ENCODE data around the gene C6orf15.

C6orf15 gene

GRCh38 chr6:31096656-31097055, 15.7 kb downstream of the C6orf15 start:
- Mint-ChIP-seq H3K4me3 (no peak overlapping the region), H3K36me3 (ENCODE audit: low read depth) (no peaks in the 10 kb centered on the region), H3K4me1 (peaks cover 37% of the 10 kb centered on the region), H3K9me3 (no peaks in the 10 kb centered on the region), H3K27ac (no peak overlapping the region), H3K27me3 (no peaks in the 10 kb centered on the region)
- ATAC-seq (no peak), DNase-seq (no peak)

GRCh38 chr6:31096215-31096614, 16.2 kb downstream of the C6orf15 start:
- no peak for DNase-seq
- Mint-ChIP-seq H3K4me1 (peaks cover 37% of the 10 kb centered on the region), H3K27ac (no peak overlapping the region), H3K9me3 (no peaks in the 10 kb centered on the region), H3K36me3 (ENCODE audit: low read depth) (no peaks in the 10 kb centered on the region), H3K27me3 (no peaks in the 10 kb centered on the region), H3K4me3 (no peak overlapping the region)
- ATAC-seq: no peak

- no peaks in the 10 kb centered on the region for H3K27me3 Mint-ChIP-seq
- peaks cover 37% of the 10 kb centered on the region for H3K4me1 Mint-ChIP-seq
- no peaks in the 10 kb centered on the region for H3K9me3 Mint-ChIP-seq
- ATAC-seq (peak; percentile 43), DNase-seq (peak; percentile 12)
- H3K4me3 Mint-ChIP-seq: peak overlapping the region; percentile 34
- no peaks in the 10 kb centered on the region for H3K36me3 Mint-ChIP-seq (ENCODE audit: low read depth)
- H3K27ac Mint-ChIP-seq: peak overlapping the region; percentile 77
These were observed 17.9 kb downstream of the C6orf15 start for GRCh38 chr6:31094389-31094881.

GRCh38 chr6:31092769-31093505, 19.4 kb downstream of the C6orf15 start:
- no peak overlapping the region for H3K27ac Mint-ChIP-seq
- peaks cover 37% of the 10 kb centered on the region for H3K4me1 Mint-ChIP-seq
- no peaks in the 10 kb centered on the region for H3K27me3 Mint-ChIP-seq
- H3K4me3 Mint-ChIP-seq: no peak overlapping the region
- H3K36me3 Mint-ChIP-seq (ENCODE audit: low read depth): no peaks in the 10 kb centered on the region
- ATAC-seq: no peak
- no peaks in the 10 kb centered on the region for H3K9me3 Mint-ChIP-seq
- no peak for DNase-seq

- H3K9me3 Mint-ChIP-seq: no peaks in the 10 kb centered on the region
- H3K27ac Mint-ChIP-seq: no peak overlapping the region
- DNase-seq: no peak
- peaks cover 34% of the 10 kb centered on the region for H3K4me1 Mint-ChIP-seq
- H3K36me3 Mint-ChIP-seq (ENCODE audit: low read depth): no peaks in the 10 kb centered on the region
- no peaks in the 10 kb centered on the region for H3K27me3 Mint-ChIP-seq
- no peak overlapping the region for H3K4me3 Mint-ChIP-seq
- ATAC-seq: no peak
These were observed 20.1 kb downstream of the C6orf15 start for GRCh38 chr6:31092238-31092637.

- ATAC-seq (no peak), DNase-seq (no peak)
- no peaks in the 10 kb centered on the region for H3K9me3 Mint-ChIP-seq
- no peak overlapping the region for H3K27ac Mint-ChIP-seq
- H3K4me3 Mint-ChIP-seq: no peak overlapping the region
- H3K4me1 Mint-ChIP-seq: peaks cover 35% of the 10 kb centered on the region
- no peaks in the 10 kb centered on the region for H3K27me3 Mint-ChIP-seq
- H3K36me3 Mint-ChIP-seq (ENCODE audit: low read depth): no peaks in the 10 kb centered on the region
These were observed 20.7 kb downstream of the C6orf15 start for GRCh38 chr6:31091680-31092079.

- H3K27ac Mint-ChIP-seq: no peak overlapping the region
- H3K4me3 Mint-ChIP-seq: no peak overlapping the region
These were observed 21.4 kb downstream of the C6orf15 start for GRCh38 chr6:31090973-31091364.

GRCh38 chr6:31090275-31090972, 22.0 kb downstream of the C6orf15 start:
- H3K4me1 Mint-ChIP-seq: peaks cover 26% of the 10 kb centered on the region
- H3K27ac Mint-ChIP-seq: no peak overlapping the region
- H3K27me3 Mint-ChIP-seq: no peaks in the 10 kb centered on the region
- H3K36me3 Mint-ChIP-seq (ENCODE audit: low read depth): no peaks in the 10 kb centered on the region
- DNase-seq (no peak), ATAC-seq (no peak)
- no peak overlapping the region for H3K4me3 Mint-ChIP-seq
- H3K9me3 Mint-ChIP-seq: no peaks in the 10 kb centered on the region

More at GRCh38 chr6:31090973-31091364, 21.4 kb downstream of the C6orf15 start:
- H3K27me3 Mint-ChIP-seq: no peaks in the 10 kb centered on the region
- no peak for ATAC-seq
- DNase-seq: no peak
- H3K9me3 Mint-ChIP-seq: no peaks in the 10 kb centered on the region
- peaks cover 30% of the 10 kb centered on the region for H3K4me1 Mint-ChIP-seq
- H3K36me3 Mint-ChIP-seq (ENCODE audit: low read depth): no peaks in the 10 kb centered on the region

- ATAC-seq: peak; percentile 98
- H3K36me3 Mint-ChIP-seq (ENCODE audit: low read depth): no peaks in the 10 kb centered on the region
- no peaks in the 10 kb centered on the region for H3K27me3 Mint-ChIP-seq
- DNase-seq: peak; percentile 92
- peaks cover 12% of the 10 kb centered on the region for H3K4me1 Mint-ChIP-seq
- H3K9me3 Mint-ChIP-seq: no peaks in the 10 kb centered on the region
- no peak overlapping the region for H3K4me3 Mint-ChIP-seq
- no peak overlapping the region for H3K27ac Mint-ChIP-seq
These were observed 24.8 kb downstream of the C6orf15 start for GRCh38 chr6:31087494-31088089.

- no peaks in the 10 kb centered on the region for H3K27me3 Mint-ChIP-seq
- H3K27ac Mint-ChIP-seq: no peak overlapping the region
- ATAC-seq (no peak), DNase-seq (no peak)
- H3K9me3 Mint-ChIP-seq: no peaks in the 10 kb centered on the region
- H3K36me3 Mint-ChIP-seq (ENCODE audit: low read depth): no peaks in the 10 kb centered on the region
- no peak overlapping the region for H3K4me3 Mint-ChIP-seq
- peaks cover 12% of the 10 kb centered on the region for H3K4me1 Mint-ChIP-seq
These were observed 25.5 kb downstream of the C6orf15 start for GRCh38 chr6:31086788-31087440.

- H3K27me3 Mint-ChIP-seq: no peaks in the 10 kb centered on the region
- H3K36me3 Mint-ChIP-seq (ENCODE audit: low read depth): no peaks in the 10 kb centered on the region
- peak; percentile 56 for DNase-seq
- no peaks in the 10 kb centered on the region for H3K9me3 Mint-ChIP-seq
- H3K4me3 Mint-ChIP-seq: no peak overlapping the region
- H3K4me1 Mint-ChIP-seq: peaks cover 15% of the 10 kb centered on the region
- no peak for ATAC-seq
- no peak overlapping the region for H3K27ac Mint-ChIP-seq
These were observed 28.5 kb downstream of the C6orf15 start for GRCh38 chr6:31083742-31084354.

- Mint-ChIP-seq H3K4me3 (no peak overlapping the region), H3K36me3 (ENCODE audit: low read depth) (no peaks in the 10 kb centered on the region), H3K4me1 (peaks cover 7% of the 10 kb centered on the region), H3K9me3 (no peaks in the 10 kb centered on the region), H3K27me3 (no peaks in the 10 kb centered on the region), H3K27ac (no peak overlapping the region)
- no peak for DNase-seq
- ATAC-seq: no peak
These were observed 30.5 kb downstream of the C6orf15 start for GRCh38 chr6:31081872-31082271.

GRCh38 chr6:31079656-31080261, 32.6 kb downstream of the C6orf15 start:
- ATAC-seq (peak; percentile 71), DNase-seq (peak; percentile 71)
- Mint-ChIP-seq H3K9me3 (no peaks in the 10 kb centered on the region), H3K4me3 (peak overlapping the region; percentile 52), H3K4me1 (peaks cover 5% of the 10 kb centered on the region), H3K36me3 (ENCODE audit: low read depth) (no peaks in the 10 kb centered on the region), H3K27ac (no peak overlapping the region), H3K27me3 (no peaks in the 10 kb centered on the region)

GRCh38 chr6:31076611-31077010, 35.8 kb downstream of the C6orf15 start:
- DNase-seq: no peak
- Mint-ChIP-seq H3K4me1 (peaks cover 3% of the 10 kb centered on the region), H3K36me3 (ENCODE audit: low read depth) (no peaks in the 10 kb centered on the region), H3K9me3 (no peaks in the 10 kb centered on the region), H3K4me3 (no peak overlapping the region), H3K27ac (no peak overlapping the region), H3K27me3 (no peaks in the 10 kb centered on the region)
- ATAC-seq: no peak

Measured in activated naive CD8-positive, alpha-beta T cell treated with anti-CD3 and anti-CD28 coated beads, Interleukin-2, amount 50 U/mL, for 24 hours (primary cell).